ENCODE results near the gene NNAT.
A peak's percentile ranks its signal among the peaks of the same experiment; 100 is the strongest.
"Not testable (repeated sequence)": the region's sequence is repeated elsewhere in the genome, so short reads cannot be mapped to it uniquely, and the experiment has no call there.

The NNAT gene

DNA sequence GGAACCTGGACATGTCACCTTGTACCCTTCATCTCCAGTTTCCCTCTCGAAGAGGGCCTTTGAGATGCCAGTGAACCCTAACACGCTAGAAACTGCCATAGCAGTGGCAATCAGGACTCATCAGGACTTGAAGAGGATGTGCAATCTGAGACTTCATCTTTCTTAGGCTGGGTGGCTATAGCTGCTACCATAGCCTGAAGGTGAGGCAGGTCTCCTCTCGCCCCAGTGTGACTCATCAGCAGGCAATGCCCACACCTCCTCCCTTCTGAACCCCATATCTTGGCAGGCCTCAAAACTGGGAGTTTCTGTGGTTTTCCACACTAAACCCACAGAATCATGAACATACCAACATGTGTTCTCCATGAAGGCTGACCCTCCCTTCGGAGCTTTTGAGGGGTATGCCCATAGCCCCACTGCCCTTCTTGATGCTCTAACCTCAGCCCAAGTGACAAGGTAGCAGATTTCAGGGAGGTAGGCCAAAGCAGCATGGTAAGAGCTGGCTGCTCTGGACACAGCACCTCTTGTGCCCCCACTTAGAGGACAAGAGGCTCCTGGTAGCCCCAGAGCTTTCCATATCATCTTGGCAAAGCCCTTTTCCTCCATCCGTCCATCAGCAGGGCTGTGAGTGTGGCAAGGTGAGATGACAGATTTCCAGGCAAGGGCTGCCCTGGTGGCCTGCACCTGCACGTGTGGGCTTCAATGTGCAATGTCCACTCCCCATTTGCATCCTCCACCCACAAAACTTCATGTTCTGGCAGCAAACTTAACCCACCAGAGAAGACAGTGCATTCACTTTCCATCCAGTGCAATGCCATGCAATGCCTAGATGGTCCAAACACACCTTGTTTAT is 4.0 kb downstream of the NNAT start:
- DNase-seq (ENCODE audit: low read depth) = peak; percentile 14

DNA sequence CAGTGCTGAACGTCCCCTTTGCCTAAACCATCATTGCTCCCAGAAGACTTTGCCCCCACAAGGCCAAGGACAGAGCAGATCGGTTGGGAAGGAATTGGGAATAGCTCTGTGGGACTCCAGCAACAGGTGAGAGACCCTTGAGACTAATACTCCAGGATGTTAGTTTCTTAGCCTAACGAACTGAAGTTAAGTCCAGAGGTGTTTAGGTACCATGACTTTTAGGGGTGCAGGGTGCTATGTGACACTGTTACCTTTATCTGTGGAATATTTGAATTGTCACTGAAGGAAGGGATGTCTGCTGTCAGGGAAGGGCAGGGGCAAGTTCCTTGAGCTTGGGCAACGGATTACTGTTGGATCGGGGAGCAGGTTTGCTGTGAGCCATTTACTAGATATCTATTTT is 4.8 kb downstream of the NNAT start:
- no peak for DNase-seq (ENCODE audit: low read depth)

DNA sequence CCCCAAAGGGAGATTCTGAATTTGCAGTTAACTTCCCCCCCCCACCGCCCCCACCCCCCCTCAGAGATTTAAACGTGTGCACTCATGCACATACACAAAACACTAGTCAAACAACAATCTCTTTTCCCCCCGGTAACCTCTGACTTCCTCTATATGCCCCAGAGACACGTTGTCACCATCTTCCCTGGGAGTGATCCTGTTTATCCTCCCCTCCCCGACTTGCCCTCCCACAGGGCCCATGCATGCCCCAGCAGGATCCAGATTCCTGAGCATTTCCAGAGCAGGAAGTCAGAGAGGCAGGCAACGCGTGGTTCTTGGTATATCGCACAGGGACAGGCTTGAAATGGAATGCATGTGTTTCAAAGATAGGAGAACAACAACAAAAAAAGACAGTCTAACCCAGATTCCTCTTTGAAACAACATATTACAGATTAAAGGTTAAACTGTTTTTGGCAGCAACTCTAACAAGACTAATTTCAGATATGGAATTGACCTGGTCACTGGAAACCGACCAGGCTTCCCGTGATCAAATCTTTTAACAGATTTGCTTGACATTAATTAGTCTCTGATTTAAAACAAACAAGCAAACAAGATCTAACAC is 5.3 kb downstream of the NNAT start:
- no peak for DNase-seq (ENCODE audit: low read depth)

- no peak for DNase-seq (ENCODE audit: low read depth)
Observed at GRCh38 chr20:37526839-37527637, 6.0 kb downstream of the NNAT start.

GRCh38 chr20:37527638-37528445 is 6.8 kb downstream of the NNAT start, which contains the start of gene BLCAP:
TSS of gene BLCAP (minus strand) at chr20:37527876. CDS start at chr20:37519174, 8,702 bp downstream.
- DNase-seq (ENCODE audit: low read depth) = peak; percentile 83

DNA sequence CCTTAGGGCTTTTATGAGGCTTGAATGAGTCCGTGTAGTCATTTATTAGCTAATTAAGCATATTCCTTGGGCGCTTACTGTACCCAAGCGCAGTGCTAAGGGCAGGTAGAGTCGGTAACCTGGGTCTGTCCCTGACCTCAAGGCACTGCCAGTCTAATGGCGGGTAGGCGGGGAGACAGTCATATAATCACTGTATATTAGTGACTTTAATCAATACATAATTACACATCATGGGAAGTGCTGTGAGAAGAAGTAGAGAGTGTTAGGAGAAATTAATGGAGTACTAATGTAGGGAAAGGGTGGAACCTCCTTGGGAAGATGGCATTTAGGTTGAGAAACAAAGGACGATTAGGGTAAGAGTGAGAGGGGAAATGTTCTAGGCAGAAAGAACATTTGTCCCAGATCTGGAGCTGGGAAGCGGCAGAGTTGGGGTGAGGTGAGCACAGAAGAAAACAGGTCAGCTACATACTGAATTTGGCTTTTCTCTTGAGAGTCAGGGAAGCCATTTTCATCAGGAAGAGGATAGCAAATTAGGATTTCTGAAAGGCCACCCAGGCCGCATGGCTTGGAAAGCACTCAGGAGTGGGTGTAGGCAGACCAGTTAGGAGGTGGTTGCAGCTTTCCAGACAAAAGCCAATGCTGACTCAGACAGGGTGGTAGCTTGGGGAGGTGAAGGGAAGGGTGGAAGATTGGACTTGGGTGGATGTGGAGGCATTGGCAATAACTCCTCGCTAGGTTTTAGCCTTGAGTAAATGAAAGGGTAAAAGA is 7.6 kb downstream of the NNAT start:
- DNase-seq (ENCODE audit: low read depth) = no peak

GRCh38 chr20:37529214-37529967 is 8.3 kb downstream of the NNAT start:
- DNase-seq (ENCODE audit: low read depth) = no peak

DNA sequence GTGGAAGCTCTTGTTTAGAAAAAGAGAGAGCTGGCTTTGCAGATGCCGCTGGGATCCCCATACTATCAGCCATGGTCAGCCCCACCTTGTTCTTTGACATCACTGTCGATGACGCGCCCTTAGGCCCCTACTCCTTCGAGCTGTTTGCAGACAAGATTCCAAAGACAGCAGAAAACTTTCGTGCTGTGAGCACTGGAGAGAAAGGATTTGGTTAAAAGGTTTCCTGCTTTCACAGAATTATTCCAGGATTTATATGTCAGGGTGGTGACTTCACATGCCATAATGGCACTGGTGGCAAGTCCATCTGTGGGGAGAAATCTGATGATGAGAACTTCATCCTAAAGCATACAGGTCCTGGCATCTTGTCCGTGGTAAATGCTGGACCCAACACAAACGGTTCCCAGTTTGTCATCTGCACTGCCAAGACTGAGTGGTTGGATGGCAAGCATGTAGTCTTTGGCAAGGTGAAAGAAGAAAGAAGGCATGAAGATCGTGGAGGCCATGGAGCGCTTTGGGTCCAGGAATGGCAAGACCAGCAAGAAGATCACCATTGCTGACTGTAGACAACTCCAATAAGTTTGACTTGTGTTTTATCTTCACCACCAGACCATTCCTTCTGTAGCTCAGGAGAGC is 9.0 kb downstream of the NNAT start:
- no peak for DNase-seq (ENCODE audit: low read depth)

- no peak for DNase-seq (ENCODE audit: low read depth)
Observed at GRCh38 chr20:37530696-37531095, 9.6 kb downstream of the NNAT start.

DNA sequence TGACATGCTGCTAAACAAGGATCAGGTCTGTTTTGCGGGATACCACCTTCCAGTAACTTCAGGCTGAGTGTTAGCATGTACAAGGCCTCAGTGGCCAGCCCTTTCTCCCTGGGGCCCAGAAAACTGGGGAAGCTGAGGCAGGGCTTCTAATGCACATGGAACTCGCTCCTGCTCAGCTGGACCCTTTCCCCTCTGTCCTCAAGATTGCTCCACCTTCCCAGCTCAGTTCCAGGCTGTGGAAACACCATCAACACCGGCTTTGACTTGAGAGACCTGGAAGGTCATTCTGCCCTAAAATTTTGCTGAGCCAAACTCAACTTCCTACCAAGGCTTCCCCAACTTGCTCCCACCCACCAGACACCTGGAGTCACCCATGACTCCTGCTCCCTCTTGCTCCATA is 10.8 kb downstream of the NNAT start:
- DNase-seq (ENCODE audit: low read depth) = no peak

DNA sequence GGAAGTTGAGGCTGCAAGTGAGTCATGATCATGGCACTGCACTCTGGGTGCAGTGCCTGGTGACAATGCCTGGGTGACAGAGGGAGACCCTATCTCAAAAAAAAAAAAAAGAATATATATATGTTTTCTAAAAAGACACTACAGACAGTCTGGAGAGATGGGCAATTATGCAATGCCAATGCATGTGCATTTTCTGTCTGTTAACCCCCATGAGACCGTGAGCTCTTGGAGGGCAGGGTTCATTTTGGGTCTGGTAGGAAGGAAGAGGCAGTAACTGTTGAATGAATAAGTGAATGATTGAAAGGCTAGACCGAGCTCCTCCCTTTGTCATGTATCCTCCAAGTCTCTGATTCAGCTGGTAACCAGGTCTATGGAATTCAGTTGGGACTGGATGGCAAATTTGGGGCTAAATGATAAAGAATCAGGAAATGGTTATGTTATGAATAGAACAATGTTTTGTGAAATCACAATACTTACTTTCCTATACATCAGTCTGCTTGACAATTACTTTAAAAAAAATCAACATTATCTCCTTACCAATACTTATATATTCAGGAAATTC is 12.2 kb downstream of the NNAT start:
- DNase-seq (ENCODE audit: low read depth) = no peak

GRCh38 chr20:37534401-37535157 is 13.5 kb downstream of the NNAT start:
- no peak for DNase-seq (ENCODE audit: low read depth)

- DNase-seq (ENCODE audit: low read depth) = no peak
Observed at GRCh38 chr20:37535443-37536132, 14.5 kb downstream of the NNAT start.

DNA sequence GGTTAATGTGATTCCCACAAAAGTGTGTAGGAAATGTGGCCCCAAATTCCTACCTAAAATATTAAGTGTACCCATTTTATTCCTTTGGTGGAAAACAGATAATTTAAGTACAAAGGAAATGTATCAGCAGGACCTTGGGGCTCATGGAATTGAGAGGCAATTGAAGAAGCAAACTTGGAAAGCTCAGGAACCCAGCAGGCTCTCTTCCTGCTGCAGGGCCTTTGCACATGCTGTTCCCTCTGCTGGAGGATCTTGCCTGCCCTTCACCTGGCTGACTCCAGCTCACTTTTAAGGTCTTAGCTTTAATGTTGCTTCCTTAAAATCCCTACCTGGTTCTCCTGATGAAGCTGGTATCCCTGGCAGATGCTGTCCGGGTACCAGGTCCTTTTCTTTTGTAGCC is 16.5 kb downstream of the NNAT start:
- DNase-seq (ENCODE audit: low read depth) = no peak

GRCh38 chr20:37538003-37538402 is 17.0 kb downstream of the NNAT start:
- DNase-seq (ENCODE audit: low read depth) = no peak

DNA sequence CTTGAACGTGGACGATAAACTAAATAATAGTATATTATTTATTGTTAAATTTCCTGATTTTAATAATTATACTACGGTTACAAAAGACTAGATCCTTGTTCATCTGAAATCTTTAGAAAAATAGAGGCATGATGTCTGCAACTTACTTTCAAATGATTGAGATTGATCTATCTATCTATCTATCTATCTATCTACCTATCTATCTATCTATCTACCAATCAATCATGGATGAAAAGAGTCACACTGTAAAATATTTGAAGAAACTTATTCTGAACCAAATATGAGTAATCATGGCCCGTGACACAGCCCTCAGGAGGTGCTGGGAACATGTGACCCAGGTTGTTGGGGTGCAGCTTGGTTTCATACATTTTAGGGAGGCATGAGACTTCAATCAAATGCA is 18.4 kb downstream of the NNAT start:
- no peak for DNase-seq (ENCODE audit: low read depth)

- no peak for DNase-seq (ENCODE audit: low read depth)
Observed at GRCh38 chr20:37540001-37540400, 19.0 kb downstream of the NNAT start.

DNA sequence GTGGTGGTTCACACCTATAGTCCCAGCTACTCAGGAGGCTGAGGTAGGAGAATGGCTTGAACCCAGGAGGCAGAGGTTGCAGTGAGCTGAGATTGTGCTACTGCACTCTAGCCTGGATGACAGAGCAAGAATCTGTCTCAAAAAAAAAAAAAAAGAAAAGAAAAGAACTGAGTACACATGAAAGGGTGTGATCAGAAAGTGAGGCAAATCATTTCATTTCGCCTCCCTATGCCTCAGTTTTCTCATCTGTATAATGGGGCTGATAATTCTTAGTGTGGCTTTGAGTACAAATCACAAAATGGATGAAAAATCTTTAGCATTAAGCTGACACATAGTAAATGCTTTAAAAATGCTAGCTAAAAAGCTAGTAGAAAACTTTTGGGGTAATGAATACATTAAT is 19.8 kb downstream of the NNAT start:
- DNase-seq (ENCODE audit: low read depth) = not testable (repeated sequence)

Data from stimulated activated CD8-positive, alpha-beta memory T cell treated with anti-CD3 and anti-CD28 coated beads, Interleukin-4, amount 100 ng/mL, for 24 hours (primary cell).